Measurements from ENCODE around the gene OR2H2.

Gene OR2H2

DNA sequence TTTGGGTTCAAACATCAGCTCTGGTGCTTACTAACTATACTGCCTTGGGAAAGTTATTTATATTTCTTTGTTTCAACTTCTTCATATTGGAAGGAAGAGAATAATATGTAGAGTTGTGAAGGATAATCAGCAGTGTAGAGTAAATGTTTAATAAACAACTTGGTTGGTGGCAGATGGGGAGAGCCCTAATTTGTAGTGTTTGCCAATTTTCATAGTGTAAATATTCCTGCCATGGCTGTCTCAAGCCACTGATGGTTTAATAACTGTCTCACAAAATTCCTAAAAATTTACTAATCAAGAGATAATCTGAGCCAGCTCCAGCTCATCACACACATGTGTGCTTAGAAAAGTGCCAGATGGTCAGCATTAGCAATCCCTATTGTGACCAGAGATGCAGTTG, at the start of gene OR2H2:
TSS of gene OR2H2 (plus strand) at position 301 of the 400 bp plus-strand sequence. CDS start 2,824 bp downstream, outside the sequence.
- in situ Hi-C loops (cut with HindIII; ENCODE audit: low pct_ligation_motif_present, low pct_unique_long_range_greater_than_20kb, low sequenced_read_pairs), result no loop called here
- DNase-seq, result no peak

DNA sequence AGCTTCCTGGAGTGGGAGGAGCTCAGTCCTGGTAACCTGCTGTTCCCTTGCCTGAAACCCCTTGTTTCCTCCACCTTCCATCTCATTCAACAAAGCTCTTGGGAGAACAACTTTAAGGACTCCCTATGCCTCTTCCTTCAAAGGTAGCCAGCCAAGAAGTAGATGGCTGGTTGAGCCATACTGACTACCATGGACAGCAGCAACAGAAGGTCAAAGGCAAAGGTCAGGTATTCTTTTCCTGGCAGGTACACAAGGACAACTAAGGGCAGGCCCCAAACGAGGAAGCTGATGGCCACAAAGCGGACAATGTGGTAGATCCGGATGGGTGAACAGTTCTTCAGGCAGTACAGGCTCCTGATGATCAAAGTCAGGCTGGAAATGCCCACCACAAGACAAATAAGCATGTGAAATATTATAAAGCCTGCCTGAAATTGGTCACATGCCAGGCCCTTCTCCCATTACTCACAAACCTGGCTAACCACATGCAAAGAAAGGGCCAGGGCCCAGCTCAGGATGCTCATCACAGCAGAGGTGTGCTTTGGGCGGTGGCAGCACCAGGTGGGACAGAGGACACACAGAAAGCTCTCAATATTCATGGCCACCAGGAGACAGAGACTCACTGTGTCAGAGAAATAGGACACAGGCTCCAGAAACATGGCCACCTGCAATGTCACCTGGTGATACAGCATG, 47.1 kb upstream of the OR2H2 start:
- in situ Hi-C loops (cut with HindIII; ENCODE audit: low pct_ligation_motif_present, low pct_unique_long_range_greater_than_20kb, low sequenced_read_pairs), result no loop called here
- DNase-seq, result no peak

DNA sequence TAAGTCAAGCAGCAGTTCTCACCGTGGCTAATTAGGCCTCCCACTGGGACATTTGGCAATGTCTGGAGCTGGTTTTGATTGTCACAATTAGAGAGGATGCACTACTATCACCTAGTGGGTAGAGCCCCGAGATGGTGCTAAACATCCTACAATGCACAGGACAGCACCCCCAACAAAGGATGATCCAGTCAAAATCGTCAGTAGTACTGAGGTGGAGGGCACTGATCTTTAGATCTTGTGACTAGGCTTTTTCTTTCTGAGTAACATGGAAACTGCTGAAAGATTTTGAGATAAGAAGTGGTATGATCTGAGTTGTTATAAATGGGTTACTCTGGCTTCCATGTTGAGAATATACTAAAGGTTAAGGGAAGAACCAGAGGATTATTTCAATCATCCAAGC, 37.3 kb upstream of the OR2H2 start:
- in situ Hi-C loops (cut with HindIII; ENCODE audit: low pct_ligation_motif_present, low pct_unique_long_range_greater_than_20kb, low sequenced_read_pairs), result no loop called here
- no peak for DNase-seq

- peak; percentile 9 for DNase-seq
- in situ Hi-C loops (cut with HindIII; ENCODE audit: low pct_ligation_motif_present, low pct_unique_long_range_greater_than_20kb, low sequenced_read_pairs), result no loop called here
Measured at GRCh38 chr6:29552512-29553051, 32.3 kb upstream of the OR2H2 start.

GRCh38 chr6:29553268-29554057, 31.5 kb upstream of the OR2H2 start:
- in situ Hi-C loops (cut with HindIII; ENCODE audit: low pct_ligation_motif_present, low pct_unique_long_range_greater_than_20kb, low sequenced_read_pairs), result no loop called here
- DNase-seq, result no peak

- in situ Hi-C loops (cut with HindIII; ENCODE audit: low pct_ligation_motif_present, low pct_unique_long_range_greater_than_20kb, low sequenced_read_pairs), result no loop called here
- DNase-seq, result no peak
Measured at GRCh38 chr6:29554764-29555163, 30.2 kb upstream of the OR2H2 start.

- in situ Hi-C loops (cut with HindIII; ENCODE audit: low pct_ligation_motif_present, low pct_unique_long_range_greater_than_20kb, low sequenced_read_pairs), result no loop called here
- DNase-seq, result no peak
Measured at GRCh38 chr6:29557320-29557719, 27.6 kb upstream of the OR2H2 start.

DNA sequence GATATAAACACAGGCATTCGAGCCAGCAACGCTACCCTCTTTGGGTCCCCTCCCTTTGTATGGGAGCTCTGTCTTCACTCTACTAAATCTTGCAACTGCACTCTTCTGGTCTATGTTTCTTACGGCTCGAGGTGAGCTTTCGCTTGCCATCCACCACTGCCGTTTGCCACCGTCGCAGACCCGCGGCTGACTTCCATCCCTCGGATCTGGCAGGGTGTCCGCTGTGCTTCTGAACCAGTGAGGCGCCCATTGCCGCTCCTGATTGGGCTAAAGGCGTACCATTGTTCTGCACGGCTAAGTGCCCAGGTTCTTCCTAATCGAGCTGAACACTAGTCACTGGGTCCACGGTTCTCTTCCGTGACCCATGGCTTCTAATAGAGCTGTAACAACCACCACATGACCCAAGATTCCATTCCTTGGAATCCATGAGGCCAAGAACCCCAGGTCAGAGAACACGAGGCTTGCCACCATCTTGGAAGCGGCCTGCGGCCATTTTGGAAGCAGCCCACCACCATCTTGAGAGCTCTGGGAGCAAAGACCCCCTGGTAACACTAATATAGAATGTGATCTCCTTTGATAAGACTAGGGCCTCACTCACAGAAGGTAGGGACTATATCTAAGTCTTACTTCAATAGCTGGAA, 26.4 kb upstream of the OR2H2 start:
- no peak for DNase-seq
- in situ Hi-C loops (cut with HindIII; ENCODE audit: low pct_ligation_motif_present, low pct_unique_long_range_greater_than_20kb, low sequenced_read_pairs), result no loop called here

DNA sequence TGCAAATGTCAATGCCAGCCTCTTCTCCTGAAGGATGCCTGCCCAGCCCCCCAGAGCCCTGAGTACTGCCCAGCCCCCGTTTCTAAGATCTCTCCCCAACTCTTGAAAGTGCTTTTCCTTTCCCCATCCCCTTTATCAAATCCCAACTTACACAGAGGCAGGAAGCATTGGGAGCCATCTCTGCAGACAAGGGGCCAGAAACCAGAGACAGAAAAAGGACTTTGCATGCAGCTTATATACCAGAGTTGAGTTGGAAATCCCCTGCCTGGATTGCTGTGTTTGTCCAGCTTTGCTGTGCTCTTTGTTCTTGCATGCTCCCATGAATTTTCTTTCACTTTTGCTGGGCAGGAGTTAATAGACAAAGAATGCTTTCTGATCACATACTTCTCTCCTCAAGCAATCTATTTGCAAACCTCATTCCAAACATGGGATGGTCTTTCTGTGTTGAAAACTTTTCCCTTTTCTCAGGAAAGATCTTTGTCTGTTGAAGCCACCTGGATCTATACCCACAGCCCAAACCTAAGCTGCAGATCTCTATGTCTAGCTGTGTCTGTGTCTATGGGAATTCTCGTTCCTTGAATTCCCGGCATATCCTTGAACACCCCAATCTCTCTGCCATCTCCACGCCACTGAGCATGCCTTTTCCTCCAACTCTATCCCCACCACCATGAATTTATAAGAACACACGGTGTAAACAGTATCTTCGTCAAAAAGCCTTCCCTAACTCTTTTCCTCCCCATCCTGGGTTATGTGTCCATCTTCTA, 25.2 kb upstream of the OR2H2 start, which contains the start of gene UBD:
TSS of gene UBD (minus strand) at position 209 of the 764 bp plus-strand sequence. CDS start at position 178, 31 bp downstream.
- DNase-seq, result no peak
- in situ Hi-C loops (cut with HindIII; ENCODE audit: low pct_ligation_motif_present, low pct_unique_long_range_greater_than_20kb, low sequenced_read_pairs), result no loop called here

DNA sequence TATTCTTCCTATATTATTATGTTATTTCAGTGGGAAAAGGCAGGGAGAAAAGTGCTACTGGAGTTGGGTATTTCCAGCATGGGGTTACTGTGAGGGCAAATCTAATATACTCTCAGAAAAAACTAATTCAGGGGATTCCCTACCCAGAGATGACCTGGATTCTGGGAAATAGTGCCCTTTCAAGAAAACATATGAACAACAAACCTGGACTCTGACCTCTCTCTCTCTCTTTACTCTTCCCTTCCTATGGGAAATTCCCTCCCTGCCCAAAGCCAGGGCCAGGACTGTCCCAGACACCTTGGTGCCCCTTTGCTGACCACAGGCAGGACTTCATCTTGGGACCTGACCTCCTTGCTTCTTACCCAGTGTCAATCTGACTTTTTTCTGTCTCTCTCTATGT, 23.8 kb upstream of the OR2H2 start:
- in situ Hi-C loops (cut with HindIII; ENCODE audit: low pct_ligation_motif_present, low pct_unique_long_range_greater_than_20kb, low sequenced_read_pairs), result no loop called here
- no peak for DNase-seq

- DNase-seq, result no peak
- in situ Hi-C loops (cut with HindIII; ENCODE audit: low pct_ligation_motif_present, low pct_unique_long_range_greater_than_20kb, low sequenced_read_pairs), result no loop called here
Measured at GRCh38 chr6:29561606-29562181, 23.2 kb upstream of the OR2H2 start.

DNA sequence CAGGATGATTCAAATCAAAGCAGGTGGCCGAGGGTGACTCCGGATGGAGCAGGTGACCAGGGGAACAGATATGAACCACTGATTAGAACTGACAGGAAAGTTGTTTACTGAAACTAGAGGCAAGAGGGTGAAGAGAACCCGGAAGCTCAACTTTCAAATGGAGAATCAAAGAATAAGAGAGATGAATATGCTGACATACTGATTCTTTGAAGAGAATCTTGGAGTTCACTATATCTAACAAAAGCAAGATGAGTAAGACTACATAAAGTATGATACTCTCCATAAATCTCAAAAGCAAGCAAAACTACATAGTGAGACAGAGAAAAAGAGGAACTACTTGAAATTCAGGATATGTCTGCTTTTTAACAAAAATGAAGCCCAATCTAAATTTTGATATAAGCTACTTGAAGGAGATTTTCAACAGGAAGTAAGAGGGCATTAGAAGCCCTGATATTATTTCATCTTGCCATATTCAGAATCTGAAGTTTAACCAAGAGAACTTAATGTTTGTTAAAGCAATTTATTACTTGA, 21.4 kb upstream of the OR2H2 start:
- in situ Hi-C loops (cut with HindIII; ENCODE audit: low pct_ligation_motif_present, low pct_unique_long_range_greater_than_20kb, low sequenced_read_pairs), result no loop called here
- DNase-seq, result no peak

DNA sequence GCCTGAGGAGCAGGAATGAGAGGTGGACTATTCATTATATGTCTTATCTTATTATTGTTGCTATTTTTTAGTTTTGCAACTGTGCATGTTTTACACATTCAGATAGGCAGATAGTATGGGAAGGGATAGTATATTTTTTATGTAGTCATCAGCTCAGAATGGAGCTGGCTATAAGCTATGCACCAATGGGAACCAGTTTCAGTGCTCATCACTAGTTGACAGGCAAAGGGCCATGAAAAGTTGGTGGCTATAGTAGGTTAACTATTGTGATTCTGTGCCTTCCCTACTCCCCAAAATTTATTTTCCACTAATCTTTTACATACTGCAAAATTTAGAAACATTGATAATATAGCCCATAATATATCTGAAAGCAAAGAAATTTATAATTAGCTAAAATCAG, 20.0 kb upstream of the OR2H2 start:
- in situ Hi-C loops (cut with HindIII; ENCODE audit: low pct_ligation_motif_present, low pct_unique_long_range_greater_than_20kb, low sequenced_read_pairs), result no loop called here

DNA sequence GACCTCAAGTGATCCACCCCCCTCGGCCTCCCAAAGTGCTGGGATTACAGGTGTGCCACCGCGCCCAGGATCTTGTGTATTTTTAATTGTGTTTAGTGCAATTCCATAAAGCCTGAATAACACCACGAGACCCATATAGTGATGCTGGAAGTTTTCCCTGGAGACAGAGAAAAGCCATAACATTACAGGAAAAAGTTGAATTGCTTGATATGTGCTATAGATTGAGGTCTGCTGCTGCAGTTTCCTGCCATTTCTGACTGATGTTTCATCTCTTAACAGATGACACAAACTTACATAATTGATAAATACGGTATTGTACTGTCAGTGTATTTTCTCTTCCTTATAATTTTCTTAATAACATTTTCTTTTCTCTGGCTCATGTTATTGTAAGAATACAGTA, 18.1 kb upstream of the OR2H2 start:
- DNase-seq, result no peak
- in situ Hi-C loops (cut with HindIII; ENCODE audit: low pct_ligation_motif_present, low pct_unique_long_range_greater_than_20kb, low sequenced_read_pairs), result no loop called here

More for the DNA sequence above, 20.0 kb upstream of the OR2H2 start:
- no peak for DNase-seq

DNA sequence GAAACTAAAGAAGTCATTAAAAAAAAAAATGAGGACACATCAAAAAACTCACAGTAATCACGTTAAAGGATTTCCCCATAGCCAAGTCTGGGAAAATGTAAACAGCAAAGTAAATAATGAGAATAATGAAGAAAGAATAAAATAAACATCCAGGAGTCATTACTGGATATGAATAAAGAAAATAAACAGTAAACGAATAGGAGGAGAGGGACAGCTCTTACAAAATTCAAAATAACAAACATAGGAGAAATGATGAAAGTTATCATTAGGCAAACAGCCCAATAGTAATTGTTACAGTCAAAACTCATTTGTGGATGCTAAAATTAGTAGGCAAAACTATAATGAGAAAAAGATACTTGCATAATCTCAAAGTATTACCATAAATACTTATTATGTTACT, 17.4 kb upstream of the OR2H2 start:
- DNase-seq, result no peak
- in situ Hi-C loops (cut with HindIII; ENCODE audit: low pct_ligation_motif_present, low pct_unique_long_range_greater_than_20kb, low sequenced_read_pairs), result no loop called here

DNA sequence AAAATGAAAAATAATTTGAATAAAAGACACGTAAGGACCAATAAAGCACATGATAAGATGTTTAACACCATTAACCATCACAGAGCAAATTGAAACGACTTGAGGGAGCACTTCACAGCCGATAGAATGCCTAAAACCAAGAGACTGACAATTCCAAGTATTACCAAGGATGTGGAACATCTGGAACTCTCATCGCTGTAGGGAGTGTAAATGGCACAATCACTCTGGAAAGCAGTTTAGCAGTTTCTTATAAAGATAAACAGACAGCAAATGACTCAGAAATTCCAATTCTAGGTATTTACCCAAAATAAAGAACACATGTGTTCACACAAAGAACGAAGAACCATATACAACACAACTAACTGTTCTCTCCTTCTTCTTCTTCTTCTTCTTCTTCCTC, 16.9 kb upstream of the OR2H2 start:
- in situ Hi-C loops (cut with HindIII; ENCODE audit: low pct_ligation_motif_present, low pct_unique_long_range_greater_than_20kb, low sequenced_read_pairs), result no loop called here
- DNase-seq, result no peak

GRCh38 chr6:29576056-29576455, 8.9 kb upstream of the OR2H2 start:
- DNase-seq, result no peak
- in situ Hi-C loops (cut with HindIII; ENCODE audit: low pct_ligation_motif_present, low pct_unique_long_range_greater_than_20kb, low sequenced_read_pairs), result no loop called here

DNA sequence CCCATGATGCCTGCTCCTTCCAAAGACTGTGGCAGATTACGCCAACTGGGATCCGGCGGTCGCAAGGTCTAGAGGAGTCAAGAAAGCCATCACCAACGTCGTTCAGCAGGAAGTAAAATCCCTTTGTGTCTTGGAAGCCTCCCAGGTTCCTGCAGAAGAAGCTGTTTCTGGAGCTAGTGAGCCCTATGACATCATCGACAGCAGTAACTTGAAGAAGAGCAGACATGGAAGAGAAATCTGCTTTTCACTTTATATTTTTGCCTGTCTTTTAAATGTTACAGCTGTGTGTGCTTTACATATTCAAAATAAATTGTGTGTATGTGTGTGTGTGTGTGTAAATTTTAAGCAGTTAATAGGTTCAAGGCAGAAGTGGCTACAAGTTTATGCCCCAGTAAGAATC, 7.4 kb upstream of the OR2H2 start:
- in situ Hi-C loops (cut with HindIII; ENCODE audit: low pct_ligation_motif_present, low pct_unique_long_range_greater_than_20kb, low sequenced_read_pairs), result no loop called here
- DNase-seq, result no peak

All from ACHN (cell line).